Measurements from ENCODE around the gene GOLGA8J. TPM values are rescaled to one million over a fixed set of nuclear protein-coding genes. Genes with fewer than 3 reads are reported as not detected.

Gene GOLGA8J
- total and polyA plus RNA-seq, 2 experiments from 2014 or later, result not detected

DNA sequence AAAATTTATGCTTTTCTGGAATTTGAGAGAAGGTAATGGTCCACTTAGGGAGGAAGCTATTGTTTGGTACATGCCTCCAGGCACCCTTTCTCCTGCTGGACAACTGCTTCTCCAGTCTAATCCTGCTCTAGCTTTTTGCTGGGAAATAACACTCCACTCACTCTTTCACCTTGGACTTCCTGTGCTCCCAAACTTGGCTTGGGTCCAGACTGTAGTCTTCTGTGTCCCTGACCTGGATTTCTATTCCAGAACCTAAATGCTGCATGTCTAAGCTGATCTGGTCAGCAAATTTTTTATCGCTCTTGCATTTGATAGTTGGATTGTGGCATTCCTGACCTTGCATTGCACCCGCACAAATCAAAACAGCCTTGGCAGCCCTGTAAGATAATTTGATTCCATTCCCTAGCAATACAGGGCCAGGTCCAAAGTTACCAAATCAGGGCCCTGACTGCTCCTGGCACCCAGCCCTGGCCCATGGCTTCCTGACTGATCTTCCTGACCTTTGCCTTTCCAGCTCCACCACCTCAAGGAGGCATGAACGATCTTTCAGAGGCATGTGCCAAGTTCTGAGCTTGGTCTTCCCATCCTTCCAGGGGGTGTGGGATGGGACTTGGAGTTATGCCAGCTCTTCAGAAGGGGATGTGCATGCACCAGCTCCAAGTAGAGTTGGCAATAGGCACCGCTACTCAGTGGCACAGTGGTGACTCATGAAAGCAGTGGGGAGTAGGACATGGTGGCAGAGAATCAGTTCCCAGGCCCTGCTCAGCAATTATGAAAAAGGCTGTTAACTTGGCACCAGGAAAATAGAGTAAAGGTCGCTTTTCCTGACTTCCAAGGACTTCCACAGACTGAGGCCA, 43.9 kb upstream of the GOLGA8J start (continued):
- TF ChIP-seq, protein P1, sequence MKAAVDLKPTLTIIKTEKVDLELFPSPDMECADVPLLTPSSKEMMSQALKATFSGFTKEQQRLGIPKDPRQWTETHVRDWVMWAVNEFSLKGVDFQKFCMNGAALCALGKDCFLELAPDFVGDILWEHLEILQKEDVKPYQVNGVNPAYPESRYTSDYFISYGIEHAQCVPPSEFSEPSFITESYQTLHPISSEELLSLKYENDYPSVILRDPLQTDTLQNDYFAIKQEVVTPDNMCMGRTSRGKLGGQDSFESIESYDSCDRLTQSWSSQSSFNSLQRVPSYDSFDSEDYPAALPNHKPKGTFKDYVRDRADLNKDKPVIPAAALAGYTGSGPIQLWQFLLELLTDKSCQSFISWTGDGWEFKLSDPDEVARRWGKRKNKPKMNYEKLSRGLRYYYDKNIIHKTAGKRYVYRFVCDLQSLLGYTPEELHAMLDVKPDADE (IDR thresholded peaks at IDR 0.05), result no peak
- TF ChIP-seq ZNF114 (CRISPR knock-in tag; IDR thresholded peaks at IDR 0.05) (no peak), POLR2AphosphoS5 (IDR thresholded peaks at IDR 0.05; ENCODE audit: low read depth) (no peak)
- TF ChIP-seq, protein P2, sequence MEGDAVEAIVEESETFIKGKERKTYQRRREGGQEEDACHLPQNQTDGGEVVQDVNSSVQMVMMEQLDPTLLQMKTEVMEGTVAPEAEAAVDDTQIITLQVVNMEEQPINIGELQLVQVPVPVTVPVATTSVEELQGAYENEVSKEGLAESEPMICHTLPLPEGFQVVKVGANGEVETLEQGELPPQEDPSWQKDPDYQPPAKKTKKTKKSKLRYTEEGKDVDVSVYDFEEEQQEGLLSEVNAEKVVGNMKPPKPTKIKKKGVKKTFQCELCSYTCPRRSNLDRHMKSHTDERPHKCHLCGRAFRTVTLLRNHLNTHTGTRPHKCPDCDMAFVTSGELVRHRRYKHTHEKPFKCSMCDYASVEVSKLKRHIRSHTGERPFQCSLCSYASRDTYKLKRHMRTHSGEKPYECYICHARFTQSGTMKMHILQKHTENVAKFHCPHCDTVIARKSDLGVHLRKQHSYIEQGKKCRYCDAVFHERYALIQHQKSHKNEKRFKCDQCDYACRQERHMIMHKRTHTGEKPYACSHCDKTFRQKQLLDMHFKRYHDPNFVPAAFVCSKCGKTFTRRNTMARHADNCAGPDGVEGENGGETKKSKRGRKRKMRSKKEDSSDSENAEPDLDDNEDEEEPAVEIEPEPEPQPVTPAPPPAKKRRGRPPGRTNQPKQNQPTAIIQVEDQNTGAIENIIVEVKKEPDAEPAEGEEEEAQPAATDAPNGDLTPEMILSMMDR (conservative IDR thresholded peaks at IDR 0.05; ENCODE audit: low read depth in 2 of 2), result no peak

DNA sequence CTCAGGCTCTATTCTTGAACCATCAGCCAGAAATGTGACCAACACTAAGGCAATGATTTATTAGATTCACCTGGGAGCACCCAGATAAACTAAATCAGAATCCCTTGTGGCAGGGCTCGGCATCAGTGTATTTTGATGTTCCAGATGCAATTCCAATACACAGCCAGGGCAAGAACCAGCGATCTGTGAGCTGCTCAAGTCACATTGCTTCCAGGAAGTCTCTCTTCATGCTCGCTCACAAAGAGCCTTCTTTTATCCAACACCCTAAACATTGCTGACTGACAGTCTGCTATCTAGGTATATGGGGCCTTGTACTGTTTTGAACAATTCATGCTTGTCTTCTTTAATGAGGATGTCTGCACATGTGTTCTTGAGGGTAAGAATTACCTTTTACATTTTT, 40.9 kb upstream of the GOLGA8J start:
- no peaks in the 10 kb centered on the region for H3K4me1 ChIP-seq (ENCODE audit: insufficient read depth)
- DNase-seq (ENCODE audit: low spot score), result no peak
- no peak overlapping the region for H3K4me3 ChIP-seq
- no peaks in the 10 kb centered on the region for H3K36me3 ChIP-seq (ENCODE audit: insufficient read depth)
- H3K4me2 ChIP-seq, result no peak overlapping the region
- peaks cover 3% of the 10 kb centered on the region for H3K27me3 Mint-ChIP-seq (ENCODE audit: insufficient read depth, low read depth, poor library complexity)
- H3K27me3 ChIP-seq (ENCODE audit: insufficient read depth), result no peaks in the 10 kb centered on the region
- no peaks in the 10 kb centered on the region for H3K9me3 Mint-ChIP-seq
- H3K27ac ChIP-seq (ENCODE audit: low read depth), result no peak overlapping the region
- H3F3A ChIP-seq (replicated peaks; ENCODE audit: low read depth), result no peaks in the 10 kb centered on the region
- H3K4me1 Mint-ChIP-seq, result peaks cover 5% of the 10 kb centered on the region
- H3K79me2 ChIP-seq (replicated peaks; ENCODE audit: insufficient read depth), result no peaks in the 10 kb centered on the region
- H3K36me3 Mint-ChIP-seq (ENCODE audit: low read depth), result no peaks in the 10 kb centered on the region
- H4K20me1 ChIP-seq (replicated peaks; ENCODE audit: insufficient read depth), result no peaks in the 10 kb centered on the region
- peaks cover 9% of the 10 kb centered on the region; the same call in 1 of the 2 replicates for H3K9me2 ChIP-seq (ENCODE audit: insufficient read depth)
- peak overlapping the region; percentile 56; the same call in 1 of the 2 replicates for H2AFZ ChIP-seq
- ATAC-seq, result no peak
- H3K27ac Mint-ChIP-seq, result no peak overlapping the region
- no peak overlapping the region for H3K4me3 Mint-ChIP-seq
- TF ChIP-seq NANOG (IDR thresholded peaks at IDR 0.05; ENCODE audit: borderline replicate concordance), result no peak
- no peak for TF ChIP-seq EZH2 (IDR thresholded peaks at IDR 0.05; ENCODE audit: low read depth, unreplicated experiment)
- TF ChIP-seq, protein P1 (IDR thresholded peaks at IDR 0.05), result no peak
- TF ChIP-seq JUNB (IDR thresholded peaks at IDR 0.05; ENCODE audit: unreplicated experiment), result no peak
- TF ChIP-seq, protein P3, sequence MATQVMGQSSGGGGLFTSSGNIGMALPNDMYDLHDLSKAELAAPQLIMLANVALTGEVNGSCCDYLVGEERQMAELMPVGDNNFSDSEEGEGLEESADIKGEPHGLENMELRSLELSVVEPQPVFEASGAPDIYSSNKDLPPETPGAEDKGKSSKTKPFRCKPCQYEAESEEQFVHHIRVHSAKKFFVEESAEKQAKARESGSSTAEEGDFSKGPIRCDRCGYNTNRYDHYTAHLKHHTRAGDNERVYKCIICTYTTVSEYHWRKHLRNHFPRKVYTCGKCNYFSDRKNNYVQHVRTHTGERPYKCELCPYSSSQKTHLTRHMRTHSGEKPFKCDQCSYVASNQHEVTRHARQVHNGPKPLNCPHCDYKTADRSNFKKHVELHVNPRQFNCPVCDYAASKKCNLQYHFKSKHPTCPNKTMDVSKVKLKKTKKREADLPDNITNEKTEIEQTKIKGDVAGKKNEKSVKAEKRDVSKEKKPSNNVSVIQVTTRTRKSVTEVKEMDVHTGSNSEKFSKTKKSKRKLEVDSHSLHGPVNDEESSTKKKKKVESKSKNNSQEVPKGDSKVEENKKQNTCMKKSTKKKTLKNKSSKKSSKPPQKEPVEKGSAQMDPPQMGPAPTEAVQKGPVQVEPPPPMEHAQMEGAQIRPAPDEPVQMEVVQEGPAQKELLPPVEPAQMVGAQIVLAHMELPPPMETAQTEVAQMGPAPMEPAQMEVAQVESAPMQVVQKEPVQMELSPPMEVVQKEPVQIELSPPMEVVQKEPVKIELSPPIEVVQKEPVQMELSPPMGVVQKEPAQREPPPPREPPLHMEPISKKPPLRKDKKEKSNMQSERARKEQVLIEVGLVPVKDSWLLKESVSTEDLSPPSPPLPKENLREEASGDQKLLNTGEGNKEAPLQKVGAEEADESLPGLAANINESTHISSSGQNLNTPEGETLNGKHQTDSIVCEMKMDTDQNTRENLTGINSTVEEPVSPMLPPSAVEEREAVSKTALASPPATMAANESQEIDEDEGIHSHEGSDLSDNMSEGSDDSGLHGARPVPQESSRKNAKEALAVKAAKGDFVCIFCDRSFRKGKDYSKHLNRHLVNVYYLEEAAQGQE (IDR thresholded peaks at IDR 0.05; ENCODE audit: unreplicated experiment), result no peak
- TF ChIP-seq STAT1 (IDR thresholded peaks at IDR 0.05; ENCODE audit: unreplicated experiment), result no peak
- no peak for TF ChIP-seq ZNF114 (CRISPR knock-in tag; IDR thresholded peaks at IDR 0.05)
- TF ChIP-seq CREB1 (CRISPR knock-in tag; IDR thresholded peaks at IDR 0.05; ENCODE audit: low read depth), result no peak
- TF ChIP-seq EZH2phosphoT487 (IDR thresholded peaks at IDR 0.05; ENCODE audit: unreplicated experiment), result no peak
- TF ChIP-seq POLR2AphosphoS5 (IDR thresholded peaks at IDR 0.05; ENCODE audit: low read depth), result no peak
